GM19328 (cell line): ENCODE results near the gene MYDGF.
"Not testable (repeated sequence)": the region's sequence is repeated elsewhere in the genome, so short reads cannot be mapped to it uniquely, and the experiment has no call there.

Experiments
- ATAC-seq: cut with Tn5 transposase; IDR thresholded peaks from one replicate; pipeline ENCODE4 v1.9.1; 2021; ENCODE audit warnings: mild to moderate bottlenecking, moderate library complexity; ENCODE audit not compliant: unreplicated experiment

Gene MYDGF

DNA sequence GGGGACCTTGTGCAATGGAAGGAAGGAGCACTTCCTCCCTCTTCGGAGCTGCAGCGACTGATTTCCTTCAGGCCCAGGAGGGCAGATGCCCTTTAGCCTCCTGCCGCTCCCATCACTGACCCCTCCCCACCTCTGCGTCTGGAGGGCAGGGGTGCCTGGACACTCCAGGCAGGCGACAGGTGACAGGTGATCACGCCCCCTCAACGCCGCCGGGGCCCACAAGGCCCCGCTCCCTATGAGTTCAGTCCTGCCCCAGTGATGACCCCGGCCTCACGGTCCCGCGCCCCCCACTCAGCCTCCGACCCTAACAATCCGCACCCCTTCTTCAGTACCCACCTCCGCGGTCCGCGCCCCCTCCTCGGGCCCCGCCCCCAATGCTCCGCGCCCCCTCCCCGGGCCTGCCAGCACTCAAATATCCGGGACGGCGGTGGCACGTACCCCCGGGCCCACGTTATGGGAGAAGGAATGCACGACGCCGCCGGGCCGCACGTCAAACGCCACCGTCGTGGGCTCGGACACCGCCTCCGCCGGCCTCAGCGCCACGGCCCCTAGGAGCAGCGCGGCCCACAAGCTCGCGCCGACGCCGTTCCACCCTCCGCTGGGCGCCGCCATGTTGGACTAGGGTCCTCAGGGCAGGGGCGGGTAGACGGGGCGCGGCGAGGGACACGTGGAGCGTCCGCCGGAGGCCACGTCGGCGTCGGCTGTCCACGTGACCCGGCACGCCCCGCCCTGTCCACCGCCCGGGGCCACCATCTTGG lies at the start of gene MYDGF:
MYDGF (minus strand) TSS at position 620 of the 758 bp plus-strand sequence; CDS start at position 612, 8 bp downstream.
- peak; percentile 92 for ATAC-seq

DNA sequence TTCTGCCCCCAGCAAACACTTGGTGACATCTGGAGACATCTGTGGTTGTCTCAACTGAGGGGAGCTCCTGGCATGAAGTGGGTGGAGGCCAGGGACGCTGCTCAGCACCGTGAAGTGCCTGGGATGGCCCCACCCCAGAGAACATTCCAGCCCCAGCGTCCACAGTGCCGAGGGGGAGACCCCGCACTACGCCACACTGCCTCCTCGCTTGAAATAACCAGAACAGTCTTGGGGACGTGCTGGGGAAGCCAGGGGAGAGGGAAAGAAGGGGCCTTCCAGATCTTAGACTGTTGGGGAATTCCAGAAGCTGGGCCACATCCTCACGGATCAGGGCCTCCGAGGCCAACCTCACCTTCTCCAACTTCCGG lies 49.3 kb upstream of the MYDGF start:
- ATAC-seq, result no peak

DNA sequence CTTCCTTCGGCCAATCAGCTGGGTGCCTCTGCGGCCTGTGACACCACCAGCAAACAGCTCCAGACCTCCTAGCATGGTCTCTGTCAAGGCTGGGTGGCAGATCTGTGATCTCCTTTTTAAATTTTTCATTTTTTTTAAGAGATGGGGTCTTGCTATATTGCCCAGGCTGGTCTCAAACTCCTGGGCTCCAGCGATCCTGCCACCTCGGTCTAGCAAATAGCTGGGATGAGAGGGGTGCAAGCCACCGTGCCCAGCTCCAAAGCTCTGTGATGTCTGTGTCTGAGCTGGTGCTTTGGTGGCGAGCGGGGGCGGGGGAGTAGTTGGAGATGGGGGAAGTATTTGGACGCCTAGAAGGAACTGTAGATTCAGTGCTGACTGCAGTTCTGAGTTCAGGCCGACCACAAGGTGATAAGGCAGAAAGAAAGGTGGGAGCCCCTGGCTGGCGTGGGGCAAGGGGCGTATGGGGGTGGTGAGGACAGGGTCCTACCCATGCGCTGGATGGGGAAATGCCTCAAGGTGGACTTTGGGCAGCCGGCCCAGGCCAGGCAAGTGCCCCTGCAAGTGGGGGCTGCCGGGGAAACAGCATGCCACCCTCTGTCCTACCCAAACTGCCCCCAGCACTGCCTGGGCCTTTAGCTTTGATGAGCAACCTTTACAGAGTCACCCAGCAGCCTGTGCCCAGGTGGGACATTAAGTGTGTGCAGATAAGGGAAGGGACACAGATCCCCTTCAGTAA lies 48.0 kb upstream of the MYDGF start:
- ATAC-seq, result no peak

- no peak for ATAC-seq
Measured at GRCh38 chr19:4717191-4717965, 47.2 kb upstream of the MYDGF start.

DNA sequence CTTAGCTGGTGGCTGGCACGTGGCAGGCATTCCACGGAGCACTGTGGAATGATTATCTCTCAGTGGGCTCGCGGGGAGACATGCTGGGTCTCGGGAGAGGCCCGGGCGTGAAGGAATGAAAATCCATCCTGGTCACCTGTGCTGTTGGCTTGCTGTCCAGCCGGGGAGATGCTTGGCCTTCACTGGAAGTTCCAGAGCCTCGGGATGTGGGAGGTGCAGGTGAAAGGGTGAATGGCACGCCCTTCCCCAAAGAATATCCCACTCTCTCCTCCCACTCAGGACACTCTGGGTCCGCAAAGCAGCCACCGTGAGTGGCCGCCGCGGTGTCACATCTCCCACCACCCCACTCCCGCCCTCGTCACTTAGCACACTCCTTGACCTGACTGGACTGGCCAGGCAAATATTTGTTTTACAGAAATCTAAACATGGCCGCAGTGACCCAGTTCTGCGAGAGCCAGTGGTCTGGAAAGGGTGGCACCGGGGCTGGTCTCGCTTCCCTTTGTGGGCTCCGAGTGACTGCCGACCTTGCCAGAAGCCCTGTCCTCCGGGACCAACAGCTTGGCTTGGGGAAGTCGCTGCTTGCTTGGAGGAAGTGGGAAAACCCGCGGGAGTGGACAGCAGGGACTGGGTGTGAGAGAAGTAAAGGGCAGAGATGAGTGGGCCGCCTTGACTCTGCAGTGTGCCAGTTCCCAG lies 45.5 kb upstream of the MYDGF start:
- ATAC-seq, result no peak

- ATAC-seq, result not testable (repeated sequence)
Measured at GRCh38 chr19:4715178-4715528, 45.0 kb upstream of the MYDGF start.

- no peak for ATAC-seq
Measured at GRCh38 chr19:4714016-4714415, 43.9 kb upstream of the MYDGF start.

GRCh38 chr19:4713384-4713951 lies 43.3 kb upstream of the MYDGF start:
- no peak for ATAC-seq

DNA sequence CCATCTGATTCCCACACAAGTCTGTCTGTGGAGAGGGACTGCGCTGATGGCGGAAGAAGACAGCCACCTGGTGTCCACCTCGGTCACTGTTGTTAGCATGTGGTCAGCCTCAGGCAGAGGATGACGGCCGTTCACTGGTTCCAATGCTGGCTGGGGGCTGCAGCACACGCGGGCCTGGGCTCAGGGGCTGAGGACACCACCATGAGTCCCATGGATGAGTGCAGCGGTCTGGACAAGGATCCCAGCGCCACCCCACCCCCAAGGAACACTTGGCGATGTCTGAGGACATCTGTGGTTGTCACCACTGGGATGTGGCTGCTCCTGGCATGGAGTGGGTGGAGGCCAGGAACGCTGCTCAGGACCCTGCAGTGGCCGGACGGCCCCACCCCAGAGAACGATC lies 42.6 kb upstream of the MYDGF start:
- ATAC-seq, result no peak

DNA sequence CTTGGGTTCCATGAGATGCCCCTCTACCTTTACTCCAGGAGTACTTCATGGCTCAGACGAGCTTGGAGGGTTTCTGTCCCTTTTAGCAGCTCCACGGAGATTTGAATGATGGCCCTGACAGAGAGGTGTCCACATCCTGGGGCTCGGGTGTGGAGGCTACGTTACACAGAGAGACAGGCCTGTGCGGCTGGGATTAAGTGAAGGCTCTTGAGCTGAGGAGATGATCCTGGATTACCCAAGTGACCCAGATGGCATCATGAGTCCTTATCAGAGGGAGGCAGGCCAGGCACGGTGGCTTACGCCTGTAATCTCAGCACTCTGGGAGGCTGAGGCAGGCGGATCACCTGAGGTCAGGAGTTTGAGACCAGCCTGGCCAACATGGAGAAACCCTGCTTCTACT lies 41.1 kb upstream of the MYDGF start:
- ATAC-seq, result no peak

- no peak for ATAC-seq
Measured at GRCh38 chr19:4710281-4710600, 40.1 kb upstream of the MYDGF start.

- no peak for ATAC-seq
Measured at GRCh38 chr19:4709440-4710280, 39.5 kb upstream of the MYDGF start.

DNA sequence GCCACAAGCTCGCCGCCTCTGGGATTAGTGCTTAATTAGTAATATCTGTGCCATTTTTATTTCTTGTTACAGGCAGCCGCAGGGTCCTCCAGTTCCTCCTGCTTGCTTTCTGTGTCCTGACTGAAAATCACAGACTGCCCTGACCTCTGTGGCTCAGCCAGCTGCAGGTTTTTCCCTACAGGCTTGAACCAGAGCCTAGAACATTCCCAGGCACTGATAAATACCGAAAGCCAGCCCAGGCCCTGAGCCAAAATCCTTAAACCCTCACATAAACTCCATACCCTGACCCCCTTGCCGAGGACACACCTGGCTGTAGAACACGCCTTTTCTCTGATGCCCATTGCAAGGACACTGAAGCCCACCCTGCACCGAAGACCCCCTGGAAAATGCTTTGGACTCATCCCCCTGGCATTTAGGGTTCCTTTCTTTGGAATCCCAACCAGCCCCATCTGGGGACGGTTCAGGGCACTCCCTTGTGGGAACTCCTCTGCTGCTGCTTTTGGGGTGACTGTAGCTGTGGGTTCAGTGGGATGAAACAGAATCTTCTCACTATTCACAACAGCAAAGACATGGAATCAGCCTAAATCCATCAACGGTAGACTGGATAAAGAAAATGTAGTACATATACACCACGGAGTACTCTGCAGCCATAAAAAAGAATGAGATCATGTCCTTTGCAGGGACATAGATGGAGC lies 38.0 kb upstream of the MYDGF start:
- ATAC-seq, result no peak

DNA sequence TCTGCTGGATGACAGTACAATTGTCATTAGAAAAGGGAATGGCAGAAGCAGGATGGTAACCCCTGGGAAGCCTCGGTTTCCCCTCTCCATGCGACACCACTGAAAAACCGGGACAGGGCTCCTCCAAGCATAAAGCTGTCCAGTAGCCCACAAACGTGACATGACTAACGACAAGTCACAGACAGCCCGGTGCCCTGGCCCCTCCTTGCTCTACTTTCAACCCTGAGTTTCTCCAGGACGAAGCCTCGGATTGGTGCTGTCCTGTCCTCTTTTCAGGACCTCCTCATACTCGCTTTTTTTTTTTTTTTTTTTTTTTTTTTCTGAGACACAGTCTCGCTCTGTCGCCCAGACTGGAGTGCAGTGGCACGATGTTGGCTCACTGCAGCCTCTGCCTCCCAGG lies 37.2 kb upstream of the MYDGF start:
- no peak for ATAC-seq

GRCh38 chr19:4705413-4706131 lies 35.4 kb upstream of the MYDGF start:
- no peak for ATAC-seq

DNA sequence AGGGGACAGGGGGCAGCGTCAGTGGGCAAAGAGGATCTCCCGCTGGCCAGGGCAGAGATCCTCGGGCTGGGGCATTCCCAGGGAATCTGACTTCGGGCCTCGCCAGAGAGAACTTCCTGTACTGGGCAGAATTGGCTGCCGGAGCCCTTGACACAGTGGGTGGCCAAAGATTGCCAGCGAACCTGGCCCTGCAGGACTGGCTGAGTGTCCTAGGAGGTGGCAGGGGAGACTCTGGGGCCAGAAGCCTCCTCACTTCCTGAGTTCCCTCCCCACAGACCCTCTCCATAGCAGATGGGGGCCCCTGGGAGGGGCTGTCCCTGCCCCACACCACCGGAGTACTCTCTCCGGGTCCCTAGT lies 34.2 kb upstream of the MYDGF start:
- ATAC-seq, result no peak

GRCh38 chr19:4703671-4704316 lies 33.7 kb upstream of the MYDGF start:
- no peak for ATAC-seq

DNA sequence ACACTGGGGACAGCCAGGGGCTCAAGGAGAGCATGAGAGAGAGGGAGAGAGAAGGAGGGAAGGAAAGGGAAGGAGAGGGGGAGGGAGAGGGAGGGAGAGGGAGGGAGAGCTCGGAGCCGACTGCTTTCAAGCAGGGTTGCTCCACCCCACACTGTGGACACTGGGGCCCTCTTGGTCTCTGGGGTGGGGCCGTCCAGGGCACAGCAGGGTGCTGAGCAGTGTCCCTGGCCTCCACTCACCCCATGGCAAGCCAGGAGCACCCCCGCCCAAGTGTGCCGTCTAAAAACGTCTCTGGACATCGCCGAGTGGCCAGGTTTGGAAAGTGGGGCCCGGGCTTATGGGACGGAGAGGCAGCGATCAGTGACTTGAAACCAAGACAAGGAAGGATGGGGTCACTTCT lies 32.6 kb upstream of the MYDGF start:
- ATAC-seq, result no peak
